ENCODE measurements around the gene MRPS11.
"Not testable (repeated sequence)": the region's sequence is repeated elsewhere in the genome, so short reads cannot be mapped to it uniquely, and the experiment has no call there.

MRPS11 gene

GRCh38 chr15:88447741-88448140 lies 19.8 kb upstream of the MRPS11 start:
- DNase-seq (no peak), ATAC-seq (no peak)
- H3K27me3 Mint-ChIP-seq, result peaks cover 15% of the 10 kb centered on the region
- H3K27ac Mint-ChIP-seq, result no peak overlapping the region
- no peaks in the 10 kb centered on the region for H3K36me3 Mint-ChIP-seq (ENCODE audit: low read depth)
- no peak overlapping the region for H3K4me3 Mint-ChIP-seq
- H3K9me3 Mint-ChIP-seq, result peaks cover 17% of the 10 kb centered on the region
- peaks cover 4% of the 10 kb centered on the region for H3K4me1 Mint-ChIP-seq

GRCh38 chr15:88448991-88449461 lies 18.5 kb upstream of the MRPS11 start:
- Mint-ChIP-seq H3K36me3 (ENCODE audit: low read depth) (no peaks in the 10 kb centered on the region), H3K27me3 (peaks cover 12% of the 10 kb centered on the region), H3K27ac (no peak overlapping the region), H3K4me3 (no peak overlapping the region), H3K4me1 (peaks cover 4% of the 10 kb centered on the region), H3K9me3 (peaks cover 4% of the 10 kb centered on the region)
- DNase-seq, result no peak
- no peak for ATAC-seq

GRCh38 chr15:88449581-88449980 lies 17.9 kb upstream of the MRPS11 start:
- Mint-ChIP-seq H3K27me3 (peaks cover 9% of the 10 kb centered on the region), H3K9me3 (no peaks in the 10 kb centered on the region), H3K36me3 (ENCODE audit: low read depth) (no peaks in the 10 kb centered on the region), H3K4me3 (no peak overlapping the region), H3K27ac (no peak overlapping the region), H3K4me1 (peaks cover 4% of the 10 kb centered on the region)
- DNase-seq, result no peak
- no peak for ATAC-seq

- Mint-ChIP-seq H3K9me3 (no peaks in the 10 kb centered on the region), H3K27ac (no peak overlapping the region), H3K27me3 (peaks cover 7% of the 10 kb centered on the region), H3K36me3 (ENCODE audit: low read depth) (no peaks in the 10 kb centered on the region), H3K4me1 (peaks cover 4% of the 10 kb centered on the region), H3K4me3 (no peak overlapping the region)
- DNase-seq, result peak; percentile 84
- ATAC-seq, result peak; percentile 75
Observed at GRCh38 chr15:88450125-88450798, 17.2 kb upstream of the MRPS11 start.

DNA sequence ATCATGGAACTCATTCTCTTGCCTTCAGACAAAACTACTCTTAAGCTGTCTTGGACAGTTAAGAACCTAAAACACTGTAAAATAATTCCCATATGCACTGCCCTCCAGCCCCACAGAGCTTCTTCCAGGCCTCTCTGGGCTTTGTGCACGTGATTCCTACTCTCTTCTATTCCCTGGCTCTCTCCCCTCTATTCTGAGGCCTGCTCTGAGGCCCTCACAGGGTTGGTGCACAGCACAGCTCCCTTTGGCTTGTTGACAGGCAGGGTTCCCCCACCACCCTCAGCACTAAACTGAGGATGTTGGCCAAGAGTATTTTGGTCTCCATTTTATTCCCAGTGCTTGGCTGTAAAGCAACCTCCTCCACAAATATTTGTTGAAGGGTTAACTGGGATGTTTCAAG lies 13.9 kb upstream of the MRPS11 start:
- Mint-ChIP-seq H3K4me1 (peaks cover 4% of the 10 kb centered on the region), H3K9me3 (no peaks in the 10 kb centered on the region), H3K27ac (no peak overlapping the region), H3K4me3 (no peak overlapping the region), H3K27me3 (peaks cover 4% of the 10 kb centered on the region), H3K36me3 (ENCODE audit: low read depth) (no peaks in the 10 kb centered on the region)
- no peak for DNase-seq
- no peak for ATAC-seq

DNA sequence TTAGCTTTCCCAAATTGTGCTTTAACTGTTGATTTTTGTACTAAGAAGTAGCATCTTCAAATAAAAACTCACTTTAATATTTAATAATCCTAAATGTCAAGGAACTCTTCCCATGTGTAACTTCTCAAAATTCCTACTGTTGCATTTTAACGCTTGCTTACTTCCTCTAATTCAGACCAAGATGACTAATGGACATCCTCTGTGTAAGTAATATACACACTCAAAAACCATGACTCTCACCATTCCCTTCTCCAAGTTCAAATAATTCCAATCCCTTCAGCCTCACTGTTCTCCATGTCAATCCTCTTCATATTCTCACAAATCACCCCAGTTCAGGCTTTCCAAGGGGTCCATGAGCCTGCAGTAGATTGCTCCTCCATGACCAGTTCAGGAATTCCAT lies 13.3 kb upstream of the MRPS11 start:
- ATAC-seq, result no peak
- Mint-ChIP-seq H3K4me3 (no peak overlapping the region), H3K4me1 (peaks cover 4% of the 10 kb centered on the region), H3K27me3 (peaks cover 4% of the 10 kb centered on the region), H3K9me3 (no peaks in the 10 kb centered on the region), H3K36me3 (ENCODE audit: low read depth) (peaks cover 2% of the 10 kb centered on the region), H3K27ac (peak overlapping the region; percentile 6)
- DNase-seq, result no peak

DNA sequence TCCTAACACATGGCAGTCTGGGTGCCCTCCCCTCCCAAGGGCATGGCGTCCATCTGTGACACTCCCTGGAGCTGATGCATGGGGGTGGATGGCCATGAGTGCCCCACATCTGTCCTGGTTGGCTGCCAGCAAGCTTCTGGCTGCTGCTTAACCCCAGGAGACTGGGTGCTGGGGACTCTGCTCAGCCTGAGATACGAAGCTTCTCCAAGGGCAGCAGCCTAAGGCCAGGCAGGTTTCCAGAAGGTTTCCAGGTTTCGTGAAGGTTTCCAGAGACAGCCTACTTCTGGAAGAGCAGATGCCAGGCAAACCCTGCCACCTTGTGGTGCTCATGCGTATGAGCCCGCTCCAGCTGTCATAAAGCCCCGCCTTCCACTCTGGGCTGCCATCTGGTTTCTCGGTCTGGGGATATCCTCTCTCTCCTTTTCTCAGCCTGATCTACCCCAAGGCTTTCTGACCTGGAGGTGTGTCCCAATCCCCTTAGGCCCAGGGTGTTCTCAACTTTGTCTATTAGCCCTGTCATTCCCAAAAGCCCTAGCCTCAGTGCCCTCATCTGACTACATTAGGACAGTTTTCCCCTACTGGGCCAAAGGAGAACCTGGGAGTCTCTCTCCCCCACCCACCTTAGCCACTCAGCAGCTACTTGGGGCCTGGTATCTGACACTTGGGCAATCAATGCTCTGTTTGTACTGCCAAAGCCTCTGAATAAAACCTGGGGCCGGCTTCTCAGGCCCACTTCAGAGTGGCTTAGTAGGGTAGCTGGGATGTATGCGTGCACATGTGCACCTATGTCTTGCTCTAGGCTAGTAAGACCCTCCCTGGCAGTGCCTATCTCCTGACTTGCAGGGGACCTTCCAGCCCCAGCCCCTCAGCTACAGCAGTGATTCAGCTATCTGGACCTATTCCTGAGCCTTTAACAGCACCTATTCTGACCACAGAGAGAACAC lies 12.4 kb upstream of the MRPS11 start:
- Mint-ChIP-seq H3K27me3 (no peaks in the 10 kb centered on the region), H3K4me1 (peaks cover under 1% of the 10 kb centered on the region), H3K36me3 (ENCODE audit: low read depth) (peaks cover 5% of the 10 kb centered on the region), H3K9me3 (no peaks in the 10 kb centered on the region), H3K27ac (no peak overlapping the region), H3K4me3 (no peak overlapping the region)
- ATAC-seq (peak; percentile 67), DNase-seq (peak; percentile 37)

GRCh38 chr15:88456733-88457132 lies 10.8 kb upstream of the MRPS11 start:
- H3K36me3 Mint-ChIP-seq (ENCODE audit: low read depth), result peaks cover 11% of the 10 kb centered on the region
- no peaks in the 10 kb centered on the region for H3K27me3 Mint-ChIP-seq
- H3K27ac Mint-ChIP-seq, result no peak overlapping the region

DNA sequence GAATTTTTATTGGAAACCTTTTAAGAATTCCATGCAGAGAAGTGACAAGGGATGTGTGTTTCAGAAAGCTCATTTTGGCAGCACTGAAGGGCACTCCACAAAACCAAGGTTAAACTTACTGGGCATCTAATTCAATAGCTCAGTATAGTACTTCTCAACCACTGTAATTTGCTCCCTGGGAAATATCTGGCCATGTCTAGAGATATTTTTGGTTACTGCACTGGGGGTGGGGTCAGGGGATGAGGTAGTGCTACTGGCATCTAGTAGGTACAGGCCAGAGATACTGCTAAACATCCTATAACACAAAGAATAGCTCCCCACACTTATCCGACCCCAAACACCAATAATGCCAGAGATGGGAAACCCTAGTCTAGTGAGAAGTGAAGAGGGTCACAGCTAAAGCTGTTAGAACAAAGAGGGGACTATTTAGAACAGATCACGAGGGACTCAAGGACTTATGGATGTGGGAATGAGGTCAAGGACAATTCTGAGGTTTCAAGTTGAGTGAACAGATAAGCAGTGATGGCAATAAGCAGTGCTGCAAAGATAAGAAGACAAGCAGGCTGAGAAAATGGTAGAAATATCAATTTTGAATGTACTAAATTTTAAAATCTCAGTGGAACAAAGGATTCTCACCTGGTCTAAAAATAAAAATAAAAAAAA lies 3.5 kb upstream of the MRPS11 start:
- Mint-ChIP-seq H3K27me3 (no peaks in the 10 kb centered on the region), H3K9me3 (no peaks in the 10 kb centered on the region), H3K27ac (peak overlapping the region; percentile 40), H3K4me1 (peaks cover 27% of the 10 kb centered on the region), H3K36me3 (ENCODE audit: low read depth) (peaks cover 34% of the 10 kb centered on the region), H3K4me3 (no peak overlapping the region)
- ATAC-seq (no peak), DNase-seq (no peak)

More at GRCh38 chr15:88456733-88457132, 10.8 kb upstream of the MRPS11 start:
- Mint-ChIP-seq H3K4me3 (no peak overlapping the region), H3K9me3 (no peaks in the 10 kb centered on the region), H3K4me1 (no peaks in the 10 kb centered on the region)
- DNase-seq (no peak), ATAC-seq (no peak)

GRCh38 chr15:88465633-88466224 lies 1.8 kb upstream of the MRPS11 start:
- H3K27ac Mint-ChIP-seq, result peak overlapping the region; percentile 100
- no peaks in the 10 kb centered on the region for H3K9me3 Mint-ChIP-seq
- DNase-seq (peak; percentile 10), ATAC-seq (peak; percentile 38)
- peaks cover 26% of the 10 kb centered on the region for H3K36me3 Mint-ChIP-seq (ENCODE audit: low read depth)
- peaks cover 27% of the 10 kb centered on the region for H3K4me1 Mint-ChIP-seq
- no peak overlapping the region for H3K4me3 Mint-ChIP-seq
- H3K27me3 Mint-ChIP-seq, result no peaks in the 10 kb centered on the region

GRCh38 chr15:88467935-88468528 lies 524 bp downstream of the MRPS11 start:
- Mint-ChIP-seq H3K27ac (peak overlapping the region; percentile 100), H3K36me3 (ENCODE audit: low read depth) (peaks cover 24% of the 10 kb centered on the region), H3K4me1 (peaks cover 34% of the 10 kb centered on the region), H3K27me3 (no peaks in the 10 kb centered on the region), H3K4me3 (no peak overlapping the region), H3K9me3 (no peaks in the 10 kb centered on the region)
- DNase-seq (peak; percentile 24), ATAC-seq (no peak)

- Mint-ChIP-seq H3K27ac (peak overlapping the region; percentile 100), H3K36me3 (ENCODE audit: low read depth) (peaks cover 22% of the 10 kb centered on the region), H3K4me1 (peaks cover 34% of the 10 kb centered on the region)
- H3K4me3 Mint-ChIP-seq, DNase-seq, H3K27me3 Mint-ChIP-seq, H3K9me3 Mint-ChIP-seq, ATAC-seq: not testable (repeated sequence)
Observed at GRCh38 chr15:88468721-88469120, 1.2 kb downstream of the MRPS11 start.

- ATAC-seq (no peak), DNase-seq (no peak)
- H3K4me3 Mint-ChIP-seq, result no peak overlapping the region
- H3K4me1 Mint-ChIP-seq, result peaks cover 30% of the 10 kb centered on the region
- no peaks in the 10 kb centered on the region for H3K27me3 Mint-ChIP-seq
- H3K27ac Mint-ChIP-seq, result no peak overlapping the region
- H3K36me3 Mint-ChIP-seq (ENCODE audit: low read depth), result peaks cover 18% of the 10 kb centered on the region
- H3K9me3 Mint-ChIP-seq, result no peaks in the 10 kb centered on the region
Observed at GRCh38 chr15:88469321-88469720, 1.8 kb downstream of the MRPS11 start.

Measured in activated naive CD8-positive, alpha-beta T cell treated with anti-CD3 and anti-CD28 coated beads, Interleukin-2, amount 50 U/mL, for 24 hours (primary cell).